SU-DHL-6 (cell line): ENCODE data around the gene TRIM54.

Source experiments
- CTCF ChIP-seq: fragments of 200-600 bp; sonication (generic); IDR thresholded peaks from one replicate; pipeline ENCODE4 v1.5.1; 2017; ENCODE audit warnings: antibody characterized with exemption, mild to moderate bottlenecking, low read length, moderate library complexity; ENCODE audit not compliant: insufficient read depth, poor library complexity, severe bottlenecking
- EZH2phosphoT487 ChIP-seq: fragments of 200-600 bp; sonication (generic), shearing (Covaris generic); conservative IDR thresholded peaks from 2 replicates; pipeline ENCODE4 v1.6.1; 2018; ENCODE audit warnings: mild to moderate bottlenecking, antibody characterized with exemption, low read length, moderate library complexity, mixed read lengths

- TF ChIP-seq CTCF: no peak
- no peak for TF ChIP-seq EZH2phosphoT487
Observed at GRCh38 chr2:27320958-27321543, 38.8 kb downstream of the TRIM54 start.
